Breast epithelium (tissue), 4 donors: ENCODE data around the gene ACIN1. TPM values are rescaled to one million over a fixed set of nuclear protein-coding genes. Genes with fewer than 3 reads are reported as not detected.

Source experiments
- DNase-seq, 2 donors: peaks; one replicate each; pipeline ENCODE4 v3.0.0-alpha.2; 2019; ENCODE audit warnings: low spot score in 2 of 2
- H3K27ac ChIP-seq, 2 donors: fragments of 200-600 bp; sonication (generic) in 1 of 2; one replicate each; pipeline ENCODE4 v1.5.1; 2016 to 2019; ENCODE audit warnings: mild to moderate bottlenecking in 1 of 2
- H3K27me3 ChIP-seq, 2 donors: fragments of 200-600 bp; sonication (generic) in 1 of 2; one replicate each; pipeline versions ENCODE4 v1.5.1 to v1.6.0; 2017 to 2019; ENCODE audit warnings: control low read depth in 1 of 2, mild to moderate bottlenecking in 1 of 2
- H3K36me3 ChIP-seq: fragments of 200-600 bp; one replicate; pipeline ENCODE4 v1.5.1; 2019
- H3K4me1 ChIP-seq, 2 donors: fragments of 200-600 bp; sonication (generic); one replicate each; pipeline ENCODE4 v1.5.1; 2016 to 2019; ENCODE audit warnings: control low read depth in 1 of 2
- H3K4me3 ChIP-seq, 3 donors: fragments of 200-600 bp; sonication (generic); 1 replicate in 2 of 3; 2 replicates in 1 of 3; pipeline ENCODE4 v1.5.1; 2016 to 2019; ENCODE audit warnings: mild to moderate bottlenecking in 3 of 3, moderate library complexity in 2 of 3
- H3K9me3 ChIP-seq, 2 donors: fragments of 200-600 bp; sonication (generic) in 1 of 2; one replicate each; pipeline ENCODE4 v1.5.1; 2016 to 2019; ENCODE audit warnings: control low read depth in 1 of 2
- POLR2A ChIP-seq: fragments of 450-650 bp; IDR thresholded peaks from one replicate; pipeline ENCODE4 v1.6.1; 2016; ENCODE audit warnings: antibody characterized with exemption, mild to moderate bottlenecking, moderate library complexity
- POLR2AphosphoS5 ChIP-seq, 3 donors: sonication (generic); formaldehyde crosslinking; IDR thresholded peaks; one replicate each; pipeline ENCODE4 v1.6.1; 2017; ENCODE audit warnings: antibody characterized with exemption in 3 of 3
- intact Hi-C: fragments of 100-400 bp; cut with DNase I; formaldehyde crosslinking; loops from one replicate; pipeline ENCODE4 v1.15.1; 2023; ENCODE audit warnings: low total_unique reads
- total RNA-seq, 3 donors: library from RNA; depleted of rRNA; stranded (reverse); fragments of >200 nt; gene quantifications; one replicate each; pipeline ENCODE4 v1.1.0, GENCODE V29; 2016
- TF ChIP-seq, protein P1 (sequence below), 3 donors: fragments of 450-650 bp; IDR thresholded peaks; one replicate each; pipeline ENCODE4 v1.5.1; 2016 to 2017; ENCODE audit warnings: antibody characterized with exemption in 3 of 3, mild to moderate bottlenecking in 3 of 3, moderate library complexity in 3 of 3

The ACIN1 gene
- total RNA-seq, 3 donors from 2014 or later = 106 to 151 (median 145) TPM

DNA sequence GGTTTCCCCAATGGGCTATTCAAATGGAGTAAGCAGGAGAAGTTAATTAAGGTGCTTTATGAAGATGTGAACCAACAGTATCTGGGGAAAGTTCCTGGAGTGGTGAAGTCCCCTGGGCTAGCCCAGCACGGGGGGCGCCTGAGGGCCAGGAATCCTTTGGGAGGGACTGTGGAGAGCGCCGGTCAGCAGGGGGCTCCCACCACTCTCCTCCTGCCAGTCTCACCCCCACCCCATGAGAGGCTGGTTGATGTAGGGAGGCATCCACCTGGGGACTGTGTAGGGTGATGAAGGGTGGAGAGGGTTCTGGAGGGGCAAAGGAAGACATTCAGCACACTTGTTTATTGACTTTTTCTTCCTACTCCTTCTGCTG is 19.7 kb upstream of the ACIN1 start:
- Histone ChIP-seq H3K4me3 (no peak overlapping the region), H3K27me3 (no peaks in the 10 kb centered on the region), H3K9me3 (no peaks in the 10 kb centered on the region), H3K36me3 (no peaks in the 10 kb centered on the region), H3K4me1 (peaks cover 0 to 3% of the 10 kb centered on the region in 2 donors), H3K27ac (peak overlapping the region; percentile 67 to 77)
- TF ChIP-seq, protein P1, sequence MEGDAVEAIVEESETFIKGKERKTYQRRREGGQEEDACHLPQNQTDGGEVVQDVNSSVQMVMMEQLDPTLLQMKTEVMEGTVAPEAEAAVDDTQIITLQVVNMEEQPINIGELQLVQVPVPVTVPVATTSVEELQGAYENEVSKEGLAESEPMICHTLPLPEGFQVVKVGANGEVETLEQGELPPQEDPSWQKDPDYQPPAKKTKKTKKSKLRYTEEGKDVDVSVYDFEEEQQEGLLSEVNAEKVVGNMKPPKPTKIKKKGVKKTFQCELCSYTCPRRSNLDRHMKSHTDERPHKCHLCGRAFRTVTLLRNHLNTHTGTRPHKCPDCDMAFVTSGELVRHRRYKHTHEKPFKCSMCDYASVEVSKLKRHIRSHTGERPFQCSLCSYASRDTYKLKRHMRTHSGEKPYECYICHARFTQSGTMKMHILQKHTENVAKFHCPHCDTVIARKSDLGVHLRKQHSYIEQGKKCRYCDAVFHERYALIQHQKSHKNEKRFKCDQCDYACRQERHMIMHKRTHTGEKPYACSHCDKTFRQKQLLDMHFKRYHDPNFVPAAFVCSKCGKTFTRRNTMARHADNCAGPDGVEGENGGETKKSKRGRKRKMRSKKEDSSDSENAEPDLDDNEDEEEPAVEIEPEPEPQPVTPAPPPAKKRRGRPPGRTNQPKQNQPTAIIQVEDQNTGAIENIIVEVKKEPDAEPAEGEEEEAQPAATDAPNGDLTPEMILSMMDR (IDR thresholded peaks at IDR 0.05) = no peak
- no peak for TF ChIP-seq POLR2AphosphoS5 (IDR thresholded peaks at IDR 0.05)
- TF ChIP-seq POLR2A = no peak
- intact Hi-C loops = no loop called here
- DNase-seq = no peak

GRCh38 chr14:23114120-23114458 is 19.2 kb upstream of the ACIN1 start:
- no peak for TF ChIP-seq POLR2AphosphoS5 (IDR thresholded peaks at IDR 0.05)
- TF ChIP-seq, protein P1 (IDR thresholded peaks at IDR 0.05) = no peak
- no peak for TF ChIP-seq POLR2A
- intact Hi-C loops = no loop called here

GRCh38 chr14:23113431-23114119 is 18.6 kb upstream of the ACIN1 start:
- DNase-seq = no peak
- Histone ChIP-seq H3K4me1 (peaks cover 0 to 3% of the 10 kb centered on the region in 2 donors), H3K9me3 (no peaks in the 10 kb centered on the region), H3K4me3 (no peak overlapping the region), H3K36me3 (no peaks in the 10 kb centered on the region), H3K27ac (no peak overlapping the region), H3K27me3 (no peaks in the 10 kb centered on the region)
- TF ChIP-seq POLR2A = no peak
- no peak for TF ChIP-seq POLR2AphosphoS5 (IDR thresholded peaks at IDR 0.05)
- TF ChIP-seq, protein P1 (IDR thresholded peaks at IDR 0.05) = no peak
- intact Hi-C loops = no loop called here

More at GRCh38 chr14:23114120-23114458, 19.2 kb upstream of the ACIN1 start:
- H3K9me3 ChIP-seq = no peaks in the 10 kb centered on the region
- no peak for DNase-seq
- H3K27ac ChIP-seq = no peak overlapping the region
- H3K27me3 ChIP-seq = no peaks in the 10 kb centered on the region
- no peaks in the 10 kb centered on the region for H3K36me3 ChIP-seq
- H3K4me3 ChIP-seq = no peak overlapping the region
- peaks cover 0 to 3% of the 10 kb centered on the region in 2 donors for H3K4me1 ChIP-seq

- no peaks in the 10 kb centered on the region for H3K9me3 ChIP-seq
- no peaks in the 10 kb centered on the region for H3K27me3 ChIP-seq
- no peak overlapping the region for H3K27ac ChIP-seq
- intact Hi-C loops = no loop called here
- DNase-seq = no peak
- peaks cover 0 to 3% of the 10 kb centered on the region in 2 donors for H3K4me1 ChIP-seq
- no peak overlapping the region for H3K4me3 ChIP-seq
- TF ChIP-seq POLR2AphosphoS5 (IDR thresholded peaks at IDR 0.05) (no peak), POLR2A (no peak)
- TF ChIP-seq, protein P1 (IDR thresholded peaks at IDR 0.05) = no peak
- no peaks in the 10 kb centered on the region for H3K36me3 ChIP-seq
These were observed 17.6 kb upstream of the ACIN1 start for GRCh38 chr14:23112359-23113178.
